PC-3 (cell line): Measurements from ENCODE around the gene NFYA.

Experiments used
- EZH2phosphoT487 ChIP-seq: fragments of 300-600 bp; sonication (generic); IDR thresholded peaks from 2 replicates; pipeline ENCODE4 v1.6.1; 2018; ENCODE audit warnings: mild to moderate bottlenecking, antibody characterized with exemption, low read length, borderline replicate concordance
- TF ChIP-seq, protein P1 (sequence below): fragments of 300-600 bp; sonication (generic); conservative IDR thresholded peaks from 2 replicates; pipeline ENCODE4 v1.5.1; 2017; ENCODE audit warnings: antibody characterized with exemption, low read depth, mild to moderate bottlenecking, low read length

DNA sequence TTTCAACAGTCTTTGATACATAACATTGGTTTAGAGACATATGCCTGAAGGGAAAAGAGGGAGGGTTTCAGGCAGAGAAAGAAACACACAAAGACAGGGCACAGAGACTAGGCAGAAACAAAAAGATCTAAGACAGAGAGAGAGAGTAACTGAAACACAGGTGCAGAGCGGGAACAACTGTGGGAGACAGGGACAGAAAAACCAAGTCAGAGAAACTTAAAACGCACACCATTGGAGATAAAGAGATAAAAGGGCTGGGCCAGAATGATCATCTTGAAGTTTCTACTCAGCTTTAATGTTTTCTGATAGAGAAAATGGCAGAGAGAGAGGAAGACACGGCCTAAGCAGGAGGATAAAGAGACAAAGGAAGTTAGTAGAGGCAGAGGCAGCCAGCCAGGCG, 45.5 kb upstream of the NFYA start:
- TF ChIP-seq, protein P1, sequence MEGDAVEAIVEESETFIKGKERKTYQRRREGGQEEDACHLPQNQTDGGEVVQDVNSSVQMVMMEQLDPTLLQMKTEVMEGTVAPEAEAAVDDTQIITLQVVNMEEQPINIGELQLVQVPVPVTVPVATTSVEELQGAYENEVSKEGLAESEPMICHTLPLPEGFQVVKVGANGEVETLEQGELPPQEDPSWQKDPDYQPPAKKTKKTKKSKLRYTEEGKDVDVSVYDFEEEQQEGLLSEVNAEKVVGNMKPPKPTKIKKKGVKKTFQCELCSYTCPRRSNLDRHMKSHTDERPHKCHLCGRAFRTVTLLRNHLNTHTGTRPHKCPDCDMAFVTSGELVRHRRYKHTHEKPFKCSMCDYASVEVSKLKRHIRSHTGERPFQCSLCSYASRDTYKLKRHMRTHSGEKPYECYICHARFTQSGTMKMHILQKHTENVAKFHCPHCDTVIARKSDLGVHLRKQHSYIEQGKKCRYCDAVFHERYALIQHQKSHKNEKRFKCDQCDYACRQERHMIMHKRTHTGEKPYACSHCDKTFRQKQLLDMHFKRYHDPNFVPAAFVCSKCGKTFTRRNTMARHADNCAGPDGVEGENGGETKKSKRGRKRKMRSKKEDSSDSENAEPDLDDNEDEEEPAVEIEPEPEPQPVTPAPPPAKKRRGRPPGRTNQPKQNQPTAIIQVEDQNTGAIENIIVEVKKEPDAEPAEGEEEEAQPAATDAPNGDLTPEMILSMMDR = no peak
- no peak for TF ChIP-seq EZH2phosphoT487
